HepG2 (cell line): Measurements from ENCODE around the gene H6PD. TPM values are rescaled to one million over a fixed set of nuclear protein-coding genes. Genes with fewer than 3 reads are reported as not detected.

Experiments
- CENPX ChIP-seq: sonication (generic); formaldehyde crosslinking; IDR thresholded peaks from 2 replicates; pipeline ENCODE4 v1.9.0; 2021; ENCODE audit warnings: mild to moderate bottlenecking, missing genetic modification reagents, moderate library complexity
- MTA1 ChIP-seq: sonication (generic); formaldehyde crosslinking; IDR thresholded peaks from 2 replicates; pipeline ENCODE4 v1.4.0; 2020; ENCODE audit warnings: missing genetic modification reagents, mild to moderate bottlenecking, borderline replicate concordance
- MYPOP ChIP-seq: sonication (generic); formaldehyde crosslinking; IDR thresholded peaks from 2 replicates; pipeline ENCODE4 v1.8.1; 2023; ENCODE audit warnings: mild to moderate bottlenecking, moderate library complexity, missing genetic modification reagents
- ZNF12 ChIP-seq: sonication (generic); formaldehyde crosslinking; IDR thresholded peaks from 2 replicates; pipeline ENCODE4 v1.5.0; 2020; ENCODE audit warnings: missing genetic modification reagents
- ZNF407 ChIP-seq: sonication (generic); formaldehyde crosslinking; IDR thresholded peaks from one replicate; pipeline ENCODE4 v1.5.1; 2020; ENCODE audit warnings: mild to moderate bottlenecking, missing genetic modification reagents; ENCODE audit errors: not compliant biosample characterization
- ZNF672 ChIP-seq: sonication (generic); formaldehyde crosslinking; IDR thresholded peaks from 2 replicates; pipeline ENCODE4 v1.8.1; 2022; ENCODE audit warnings: missing genetic modification reagents
- ZNF761 ChIP-seq: sonication (generic); formaldehyde crosslinking; conservative IDR thresholded peaks from 2 replicates; pipeline ENCODE4 v1.4.0; 2020; ENCODE audit warnings: mild to moderate bottlenecking, missing genetic modification reagents
- ZSCAN21 ChIP-seq: sonication (generic); formaldehyde crosslinking; IDR thresholded peaks from 2 replicates; pipeline ENCODE4 v1.8.0; 2022; ENCODE audit warnings: mild to moderate bottlenecking, missing genetic modification reagents, moderate library complexity, borderline replicate concordance
- polyA plus RNA-seq, 8 experiments: library from polyadenylated mRNA; depleted of rRNA in 3 of 8; stranded (reverse) in 7 of 8; unstranded in 1 of 8; fragments of >200 nt; fragmentation: Illumina TruSeq in 4 of 8; extraction: Trizol in 4 of 8; gene quantifications; 2 replicates each; pipeline versions ENCODE4 v1.2.1 to v1.2.3, GENCODE V29; 2011 to 2016; ENCODE audit warnings: low read depth in 4 of 8, missing spikeins in 1 of 8, mixed read lengths in 1 of 8; ENCODE audit not compliant: insufficient read depth in 1 of 8
- total RNA-seq, 5 experiments: library from RNA; depleted of rRNA; stranded (reverse); fragments of >200 nt; fragmentation: Illumina TruSeq; extraction: Trizol; gene quantifications; 2 replicates each; pipeline ENCODE4 v1.2.3, GENCODE V29; 2016; ENCODE audit warnings: low read depth in 1 of 5
- TF ChIP-seq, protein P1 (sequence below): sonication (generic); formaldehyde crosslinking; IDR thresholded peaks from 2 replicates; pipeline ENCODE4 v1.4.0; 2020; ENCODE audit warnings: mild to moderate bottlenecking, missing genetic modification reagents, borderline replicate concordance
- TF ChIP-seq, protein P2 (sequence below), 2 experiments: sonication (generic) in 1 of 2; formaldehyde crosslinking in 1 of 2; IDR thresholded peaks; 2 replicates each; pipeline versions ENCODE4 v1.4.0 to v1.6.1; 2018 to 2020; ENCODE audit warnings: missing genetic modification reagents in 2 of 2, borderline replicate concordance in 1 of 2, low read depth in 1 of 2, mild to moderate bottlenecking in 1 of 2, missing biosample characterization in 1 of 2

H6PD gene
- total and polyA plus RNA-seq, 2 of the 13 experiments (the other 11 are each of a cell fraction or from before 2014, with no cell fraction given), result 9.3 to 14.1 TPM

- TF ChIP-seq ZSCAN21 (CRISPR knock-in tag) (0 out of 2 replicates have a peak, but pooled peaks have one; percentile 14), ZNF672 (no peak), ZNF761 (CRISPR knock-in tag) (peak; percentile 88), CENPX (CRISPR knock-in tag) (no peak), MTA1 (CRISPR knock-in tag) (peak; percentile 84; the same call in 1 of the 2 replicates), ZNF407 (CRISPR knock-in tag) (peak; percentile 22), ZNF12 (0 out of 2 replicates have a peak, but pooled peaks have one; percentile 11), MYPOP (CRISPR knock-in tag) (0 out of 2 replicates have a peak, but pooled peaks have one; percentile 23)
- TF ChIP-seq, protein P1, sequence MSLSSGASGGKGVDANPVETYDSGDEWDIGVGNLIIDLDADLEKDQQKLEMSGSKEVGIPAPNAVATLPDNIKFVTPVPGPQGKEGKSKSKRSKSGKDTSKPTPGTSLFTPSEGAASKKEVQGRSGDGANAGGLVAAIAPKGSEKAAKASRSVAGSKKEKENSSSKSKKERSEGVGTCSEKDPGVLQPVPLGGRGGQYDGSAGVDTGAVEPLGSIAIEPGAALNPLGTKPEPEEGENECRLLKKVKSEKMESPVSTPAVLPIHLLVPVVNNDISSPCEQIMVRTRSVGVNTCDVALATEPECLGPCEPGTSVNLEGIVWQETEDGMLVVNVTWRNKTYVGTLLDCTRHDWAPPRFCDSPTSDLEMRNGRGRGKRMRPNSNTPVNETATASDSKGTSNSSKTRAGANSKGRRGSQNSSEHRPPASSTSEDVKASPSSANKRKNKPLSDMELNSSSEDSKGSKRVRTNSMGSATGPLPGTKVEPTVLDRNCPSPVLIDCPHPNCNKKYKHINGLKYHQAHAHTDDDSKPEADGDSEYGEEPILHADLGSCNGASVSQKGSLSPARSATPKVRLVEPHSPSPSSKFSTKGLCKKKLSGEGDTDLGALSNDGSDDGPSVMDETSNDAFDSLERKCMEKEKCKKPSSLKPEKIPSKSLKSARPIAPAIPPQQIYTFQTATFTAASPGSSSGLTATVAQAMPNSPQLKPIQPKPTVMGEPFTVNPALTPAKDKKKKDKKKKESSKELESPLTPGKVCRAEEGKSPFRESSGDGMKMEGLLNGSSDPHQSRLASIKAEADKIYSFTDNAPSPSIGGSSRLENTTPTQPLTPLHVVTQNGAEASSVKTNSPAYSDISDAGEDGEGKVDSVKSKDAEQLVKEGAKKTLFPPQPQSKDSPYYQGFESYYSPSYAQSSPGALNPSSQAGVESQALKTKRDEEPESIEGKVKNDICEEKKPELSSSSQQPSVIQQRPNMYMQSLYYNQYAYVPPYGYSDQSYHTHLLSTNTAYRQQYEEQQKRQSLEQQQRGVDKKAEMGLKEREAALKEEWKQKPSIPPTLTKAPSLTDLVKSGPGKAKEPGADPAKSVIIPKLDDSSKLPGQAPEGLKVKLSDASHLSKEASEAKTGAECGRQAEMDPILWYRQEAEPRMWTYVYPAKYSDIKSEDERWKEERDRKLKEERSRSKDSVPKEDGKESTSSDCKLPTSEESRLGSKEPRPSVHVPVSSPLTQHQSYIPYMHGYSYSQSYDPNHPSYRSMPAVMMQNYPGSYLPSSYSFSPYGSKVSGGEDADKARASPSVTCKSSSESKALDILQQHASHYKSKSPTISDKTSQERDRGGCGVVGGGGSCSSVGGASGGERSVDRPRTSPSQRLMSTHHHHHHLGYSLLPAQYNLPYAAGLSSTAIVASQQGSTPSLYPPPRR (CRISPR knock-in tag), result peak; percentile 45
- TF ChIP-seq, protein P2, sequence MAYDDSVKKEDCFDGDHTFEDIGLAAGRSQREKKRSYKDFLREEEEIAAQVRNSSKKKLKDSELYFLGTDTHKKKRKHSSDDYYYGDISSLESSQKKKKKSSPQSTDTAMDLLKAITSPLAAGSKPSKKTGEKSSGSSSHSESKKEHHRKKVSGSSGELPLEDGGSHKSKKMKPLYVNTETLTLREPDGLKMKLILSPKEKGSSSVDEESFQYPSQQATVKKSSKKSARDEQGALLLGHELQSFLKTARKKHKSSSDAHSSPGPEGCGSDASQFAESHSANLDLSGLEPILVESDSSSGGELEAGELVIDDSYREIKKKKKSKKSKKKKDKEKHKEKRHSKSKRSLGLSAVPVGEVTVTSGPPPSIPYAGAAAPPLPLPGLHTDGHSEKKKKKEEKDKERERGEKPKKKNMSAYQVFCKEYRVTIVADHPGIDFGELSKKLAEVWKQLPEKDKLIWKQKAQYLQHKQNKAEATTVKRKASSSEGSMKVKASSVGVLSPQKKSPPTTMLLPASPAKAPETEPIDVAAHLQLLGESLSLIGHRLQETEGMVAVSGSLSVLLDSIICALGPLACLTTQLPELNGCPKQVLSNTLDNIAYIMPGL (CRISPR knock-in tag; IDR thresholded peaks at IDR 0.05; ENCODE audit: borderline replicate concordance in 1 of 2, low read depth in 1 of 2), result peak; percentile 78 to 86
Measured at GRCh38 chr1:9249534-9250410, 15.2 kb downstream of the H6PD start (continued).
